A549 (cell line): ENCODE results near the gene TMEM129.

Source experiments
- CHD2 ChIP-seq: fragments of 150-350 bp; IDR thresholded peaks from 2 replicates; pipeline ENCODE4 v1.6.1; 2014; ENCODE audit warnings: low read length; ENCODE audit not compliant: partially characterized antibody
- ESRRA ChIP-seq: fragments of 150-350 bp; IDR thresholded peaks from 2 replicates; pipeline ENCODE4 v1.6.1; 2014; ENCODE audit warnings: mild to moderate bottlenecking, low read length, borderline replicate concordance
- PBX3 ChIP-seq: IDR thresholded peaks from 2 replicates; pipeline ENCODE4 v1.6.1; 2012
- TF ChIP-seq, protein P1 (sequence below): fragments of >200 bp; sonication (Bioruptor Twin); formaldehyde crosslinking; IDR thresholded peaks from 3 replicates; pipeline ENCODE4 v1.5.1; 2016

GRCh38 chr4:1686440-1687036 lies 34.6 kb downstream of the TMEM129 start:
- no peak for TF ChIP-seq PBX3
- TF ChIP-seq CHD2 = no peak
- TF ChIP-seq ESRRA = no peak
- TF ChIP-seq, protein P1, sequence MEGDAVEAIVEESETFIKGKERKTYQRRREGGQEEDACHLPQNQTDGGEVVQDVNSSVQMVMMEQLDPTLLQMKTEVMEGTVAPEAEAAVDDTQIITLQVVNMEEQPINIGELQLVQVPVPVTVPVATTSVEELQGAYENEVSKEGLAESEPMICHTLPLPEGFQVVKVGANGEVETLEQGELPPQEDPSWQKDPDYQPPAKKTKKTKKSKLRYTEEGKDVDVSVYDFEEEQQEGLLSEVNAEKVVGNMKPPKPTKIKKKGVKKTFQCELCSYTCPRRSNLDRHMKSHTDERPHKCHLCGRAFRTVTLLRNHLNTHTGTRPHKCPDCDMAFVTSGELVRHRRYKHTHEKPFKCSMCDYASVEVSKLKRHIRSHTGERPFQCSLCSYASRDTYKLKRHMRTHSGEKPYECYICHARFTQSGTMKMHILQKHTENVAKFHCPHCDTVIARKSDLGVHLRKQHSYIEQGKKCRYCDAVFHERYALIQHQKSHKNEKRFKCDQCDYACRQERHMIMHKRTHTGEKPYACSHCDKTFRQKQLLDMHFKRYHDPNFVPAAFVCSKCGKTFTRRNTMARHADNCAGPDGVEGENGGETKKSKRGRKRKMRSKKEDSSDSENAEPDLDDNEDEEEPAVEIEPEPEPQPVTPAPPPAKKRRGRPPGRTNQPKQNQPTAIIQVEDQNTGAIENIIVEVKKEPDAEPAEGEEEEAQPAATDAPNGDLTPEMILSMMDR = no peak
